Measurements from ENCODE around the gene ATG101. TPM values are rescaled to one million over a fixed set of nuclear protein-coding genes. Genes with fewer than 3 reads are reported as not detected.

The ATG101 gene
- total and polyA plus RNA-seq, 3 donors from 2014 or later: 52.6 to 64.5 (median 64.5) TPM

GRCh38 chr12:52087961-52088820, 18.4 kb downstream of the ATG101 start:
- H3K4me3 ChIP-seq: no peak overlapping the region
- DNase-seq: no peak
- no peaks in the 10 kb centered on the region for H3K27me3 ChIP-seq
- H3K36me3 ChIP-seq (ENCODE audit: low read depth, missing control alignments): no peaks in the 10 kb centered on the region
- no peak overlapping the region for H3K27ac ChIP-seq
- TF ChIP-seq CTCF (IDR thresholded peaks at IDR 0.05): no peak
- no peak for TF ChIP-seq POLR2A (IDR thresholded peaks at IDR 0.05)
- H3K4me1 ChIP-seq: peaks cover 14% of the 10 kb centered on the region
- H3K9me3 ChIP-seq: no peaks in the 10 kb centered on the region
- WGBS, 2 donors: 88 to 93% methylated on average over 17 to 20 of the region's 20 CpGs
- intact Hi-C loops (cut with DNase I; ENCODE audit: low total_unique reads): no loop called here

- TF ChIP-seq CTCF (IDR thresholded peaks at IDR 0.05) (no peak), POLR2A (IDR thresholded peaks at IDR 0.05) (no peak)
- Histone ChIP-seq H3K4me1 (peaks cover 11% of the 10 kb centered on the region), H3K36me3 (ENCODE audit: low read depth, missing control alignments) (no peaks in the 10 kb centered on the region), H3K27ac (no peak overlapping the region), H3K9me3 (no peaks in the 10 kb centered on the region), H3K4me3 (no peak overlapping the region), H3K27me3 (no peaks in the 10 kb centered on the region)
- DNase-seq: no peak
- intact Hi-C loops (cut with DNase I; ENCODE audit: low total_unique reads): no loop called here
- 92 to 95% methylated on average over 11 of the region's 11 CpGs for WGBS, 2 donors
These were observed 19.7 kb downstream of the ATG101 start for GRCh38 chr12:52089491-52089890.

- no peak for TF ChIP-seq POLR2A (IDR thresholded peaks at IDR 0.05)
- no peak for TF ChIP-seq CTCF (IDR thresholded peaks at IDR 0.05)
- Histone ChIP-seq H3K9me3 (no peaks in the 10 kb centered on the region), H3K36me3 (ENCODE audit: low read depth, missing control alignments) (no peaks in the 10 kb centered on the region), H3K27me3 (no peaks in the 10 kb centered on the region), H3K27ac (no peak overlapping the region), H3K4me3 (no peak overlapping the region), H3K4me1 (peaks cover 9% of the 10 kb centered on the region)
- 88% methylated on average over 10 of the region's 10 CpGs for WGBS, 2 donors
- intact Hi-C loops (cut with DNase I; ENCODE audit: low total_unique reads): no loop called here
- DNase-seq: no peak
These were observed 20.5 kb downstream of the ATG101 start for GRCh38 chr12:52090291-52090690.

GRCh38 chr12:52091061-52091460, 21.3 kb downstream of the ATG101 start:
- Histone ChIP-seq H3K27me3 (no peaks in the 10 kb centered on the region), H3K36me3 (ENCODE audit: low read depth, missing control alignments) (no peaks in the 10 kb centered on the region), H3K27ac (no peak overlapping the region), H3K4me3 (no peak overlapping the region), H3K4me1 (peaks cover 4% of the 10 kb centered on the region), H3K9me3 (no peaks in the 10 kb centered on the region)
- intact Hi-C loops (cut with DNase I; ENCODE audit: low total_unique reads): no loop called here
- TF ChIP-seq POLR2A (IDR thresholded peaks at IDR 0.05): no peak
- no peak for TF ChIP-seq CTCF (IDR thresholded peaks at IDR 0.05)
- WGBS, 2 donors: 47 to 70% methylated on average over 3 of the region's 3 CpGs
- DNase-seq: no peak

GRCh38 chr12:52091869-52092268, 22.1 kb downstream of the ATG101 start:
- Histone ChIP-seq H3K27me3 (no peaks in the 10 kb centered on the region), H3K4me3 (no peak overlapping the region), H3K36me3 (ENCODE audit: low read depth, missing control alignments) (no peaks in the 10 kb centered on the region), H3K4me1 (no peaks in the 10 kb centered on the region), H3K27ac (no peak overlapping the region), H3K9me3 (no peaks in the 10 kb centered on the region)
- 78 to 80% methylated on average over 8 of the region's 8 CpGs for WGBS, 2 donors
- DNase-seq: no peak
- intact Hi-C loops (cut with DNase I; ENCODE audit: low total_unique reads): no loop called here
- TF ChIP-seq CTCF (IDR thresholded peaks at IDR 0.05): no peak
- TF ChIP-seq POLR2A (IDR thresholded peaks at IDR 0.05): no peak
